Right lobe of liver (tissue), 6 donors: ENCODE measurements around the gene CIDEB. TPM values are rescaled to one million over a fixed set of nuclear protein-coding genes. Genes with fewer than 3 reads are reported as not detected.

ENCODE experiments used
- ATAC-seq, 4 donors: fragments of 200-7000 bp; cut with Tn5 transposase; one replicate each; pipeline ENCODE4 v1.9.1; 2020; ENCODE audit warnings: mild to moderate bottlenecking in 4 of 4, moderate library complexity in 4 of 4
- DNase-seq, 3 donors: peaks; one replicate each; pipeline ENCODE4 v3.0.0-alpha.2; 2020
- H3K27ac ChIP-seq, 3 donors: fragments of 200-600 bp; one replicate each; pipeline ENCODE4 v1.8.0; 2022
- H3K27me3 ChIP-seq, 2 donors: fragments of 200-600 bp; one replicate each; pipeline ENCODE4 v1.8.0; 2022
- H3K36me3 ChIP-seq, 4 donors: fragments of 200-600 bp; sonication (generic) in 1 of 4; one replicate each; pipeline versions ENCODE4 v1.5.1 to v1.8.0; 2017 to 2022; ENCODE audit warnings: control low read depth in 1 of 4
- H3K4me1 ChIP-seq, 4 donors: fragments of 200-600 bp; sonication (generic) in 1 of 4; one replicate each; pipeline versions ENCODE4 v1.5.1 to v1.8.0; 2017 to 2022; ENCODE audit warnings: control low read depth in 1 of 4
- H3K4me3 ChIP-seq, 3 donors: fragments of 200-600 bp; one replicate each; pipeline ENCODE4 v1.8.0; 2022
- H3K9me3 ChIP-seq, 4 donors: fragments of 200-600 bp; sonication (generic) in 1 of 4; one replicate each; pipeline versions ENCODE4 v1.5.1 to v1.8.0; 2017 to 2022; ENCODE audit warnings: control low read depth in 1 of 4
- CTCF ChIP-seq, 4 donors: fragments of 200-600 bp in 3 of 4; fragments of 450-650 bp in 1 of 4; IDR thresholded peaks; one replicate each; pipeline versions ENCODE4 v1.5.1 to v1.8.0; 2016 to 2022; ENCODE audit warnings: antibody characterized with exemption in 4 of 4, mild to moderate bottlenecking in 2 of 4
- POLR2A ChIP-seq: fragments of 450-650 bp; IDR thresholded peaks from one replicate; pipeline ENCODE4 v1.6.1; 2017; ENCODE audit warnings: antibody characterized with exemption, mild to moderate bottlenecking
- WGBS: methylation state at CpG from one replicate; pipeline ENCODE4 v1.1.6; 2018; ENCODE audit warnings: low coverage, low lambda C conversion rate; ENCODE audit not compliant: insufficient coverage; ENCODE audit errors: missing lambda C conversion rate; 5-methylcytosine and 5-hydroxymethylcytosine counted together
- intact Hi-C, 2 donors: fragments of 100-400 bp; cut with DNase I; formaldehyde crosslinking; loops; one replicate each; pipeline versions ENCODE4 v1.11.2 to v1.14.1; 2022
- total RNA-seq, 6 experiments: library from RNA; depleted of rRNA in 2 of 6; stranded (reverse); fragments of >200 nt in 2 of 6; fragmentation: NEBNext Ultra II Directional in 3 of 6; extraction: Animal tissue kit (Norgen Biotek cat#: 25700) in 3 of 6; gene quantifications; one replicate each; pipeline versions ENCODE4 v1.1.0 to v1.2.4, GENCODE V29; 2016 to 2023
- donor health status: DM: no; HTN: yes; CAD: no.
- donor health status: DM: no; HTN: no; CAD: no.
- donor health status: DM: no; HTN: no; CAD: no.
- donor health status: DM: no; HTN: yes; CAD: no.
- donor health status: DM: no; HTN: yes; CAD: no.

Gene CIDEB
- total RNA-seq, 6 experiments from 2014 or later: 118 to 219 (median 196) TPM

GRCh38 chr14:24347134-24347533 lies 39.4 kb upstream of the CIDEB start:
- Histone ChIP-seq H3K4me3 (no peak overlapping the region), H3K4me1 (peaks cover 0 to 4% (median 0%) of the 10 kb centered on the region in 4 donors), H3K27me3 (no peaks in the 10 kb centered on the region), H3K27ac (no peak overlapping the region), H3K9me3 (no peaks in the 10 kb centered on the region), H3K36me3 (no peaks in the 10 kb centered on the region)
- TF ChIP-seq POLR2A (no peak), CTCF (IDR thresholded peaks at IDR 0.05) (no peak)
- ATAC-seq: no peak
- WGBS: 33% methylated on average over 1 of the region's 1 CpG
- intact Hi-C loops: no loop called here
- DNase-seq: no peak

GRCh38 chr14:24343795-24344660 lies 36.3 kb upstream of the CIDEB start:
- Histone ChIP-seq H3K9me3 (no peaks in the 10 kb centered on the region), H3K27ac (no peak overlapping the region), H3K4me1 (peaks cover 0 to 9% (median 0%) of the 10 kb centered on the region in 4 donors), H3K4me3 (no peak overlapping the region), H3K27me3 (no peaks in the 10 kb centered on the region), H3K36me3 (no peaks in the 10 kb centered on the region)
- DNase-seq (peak in 2 of 3 donors; percentile 70 to 72), ATAC-seq (peak; percentile 82 to 95 (median 88))
- 24% methylated on average over 5 of the region's 7 CpGs for WGBS
- intact Hi-C loops: no loop called here
- TF ChIP-seq CTCF (IDR thresholded peaks at IDR 0.05) (no peak), POLR2A (no peak)

GRCh38 chr14:24342889-24343288 lies 35.1 kb upstream of the CIDEB start:
- Histone ChIP-seq H3K9me3 (no peaks in the 10 kb centered on the region), H3K27ac (no peak overlapping the region), H3K4me3 (no peak overlapping the region), H3K27me3 (no peaks in the 10 kb centered on the region), H3K4me1 (peaks cover 0 to 10% (median 0%) of the 10 kb centered on the region in 4 donors), H3K36me3 (no peaks in the 10 kb centered on the region)
- no peak for ATAC-seq
- no peak for DNase-seq
- TF ChIP-seq POLR2A: no peak
- TF ChIP-seq CTCF (IDR thresholded peaks at IDR 0.05): no peak
- intact Hi-C loops: no loop called here
- WGBS: 74% methylated on average over 4 of the region's 4 CpGs

- Histone ChIP-seq H3K4me3 (no peak overlapping the region), H3K27me3 (no peaks in the 10 kb centered on the region), H3K36me3 (no peaks in the 10 kb centered on the region), H3K27ac (no peak overlapping the region), H3K9me3 (no peaks in the 10 kb centered on the region), H3K4me1 (peaks cover 0 to 10% (median 0%) of the 10 kb centered on the region in 4 donors)
- DNase-seq (no peak), ATAC-seq (no peak)
- intact Hi-C loops: no loop called here
- WGBS: no CpG with 5 or more reads among the region's 1 CpG
- TF ChIP-seq POLR2A: no peak
- TF ChIP-seq CTCF (IDR thresholded peaks at IDR 0.05): no peak
Measured at GRCh38 chr14:24340606-24341005, 32.8 kb upstream of the CIDEB start.
